GM12878 (cell line): ENCODE results near the gene EGF.

Experiments
- BRCA1 ChIP-seq: IDR thresholded peaks from 2 replicates; pipeline ENCODE4 v1.6.1; 2011; ENCODE audit warnings: low read depth, low read length, improper control_type of control experiment
- CTCF ChIP-seq, 3 experiments: IDR thresholded peaks in 2 of 3; conservative IDR thresholded peaks in 1 of 3; 2 replicates each; pipeline ENCODE4 v1.5.1; 2011; ENCODE audit warnings: low read depth in 3 of 3, low read length in 3 of 3, mild to moderate bottlenecking in 3 of 3, control low read depth in 2 of 3, moderate library complexity in 2 of 3, inconsistent platforms in 1 of 3, mixed read lengths in 1 of 3; ENCODE audit not compliant: control insufficient read depth in 2 of 3, insufficient read depth in 1 of 3; ENCODE audit errors: extremely low read depth in 1 of 3
- E2F4 ChIP-seq: IDR thresholded peaks from 2 replicates; pipeline ENCODE4 v1.6.1; 2012; ENCODE audit warnings: low read depth, low read length, improper control_type of control experiment
- EP300 ChIP-seq, 2 experiments: fragments of 150-350 bp in 1 of 2; IDR thresholded peaks; 2 replicates each; pipeline ENCODE4 v1.6.1; 2011 to 2012; ENCODE audit warnings: low read depth in 2 of 2, low read length in 2 of 2, borderline replicate concordance in 1 of 2, improper control_type of control experiment in 1 of 2, inconsistent platforms in 1 of 2; ENCODE audit not compliant: control insufficient read depth in 1 of 2
- ESRRA ChIP-seq: IDR thresholded peaks from 2 replicates; pipeline ENCODE4 v1.6.1; 2012; ENCODE audit warnings: mild to moderate bottlenecking, low read length, improper control_type of control experiment
- HCFC1 ChIP-seq: fragments of 150-350 bp; IDR thresholded peaks from 2 replicates; pipeline ENCODE4 v1.6.1; 2014; ENCODE audit warnings: low read length
- NFIC ChIP-seq: IDR thresholded peaks from 2 replicates; pipeline ENCODE4 v1.6.1; 2012; ENCODE audit warnings: low read depth, mild to moderate bottlenecking, inconsistent platforms, low read length, moderate library complexity
- NR2C1 ChIP-seq: fragments of 450-650 bp; IDR thresholded peaks from 2 replicates; pipeline ENCODE4 v1.6.1; 2017; ENCODE audit warnings: antibody characterized with exemption, mild to moderate bottlenecking, moderate library complexity
- PAX8 ChIP-seq: fragments of 450-650 bp; IDR thresholded peaks from 2 replicates; pipeline ENCODE4 v1.6.1; 2017; ENCODE audit warnings: mild to moderate bottlenecking, moderate library complexity
- PKNOX1 ChIP-seq: fragments of 450-650 bp; IDR thresholded peaks from 2 replicates; pipeline ENCODE4 v1.6.1; 2016; ENCODE audit warnings: mild to moderate bottlenecking
- POLR2A ChIP-seq: IDR thresholded peaks from 2 replicates; pipeline ENCODE4 v1.6.1; 2011; ENCODE audit warnings: low read depth, mild to moderate bottlenecking, low read length
- TCF12 ChIP-seq: IDR thresholded peaks from 2 replicates; pipeline ENCODE4 v1.6.1; 2011; ENCODE audit warnings: low read depth, mild to moderate bottlenecking, low read length
- USF2 ChIP-seq: IDR thresholded peaks from 2 replicates; pipeline ENCODE4 v1.6.1; 2011; ENCODE audit warnings: low read depth, low read length, improper control_type of control experiment, borderline replicate concordance

GRCh38 chr4:109943745-109944144, 31.1 kb downstream of the EGF start:
- TF ChIP-seq CTCF (IDR thresholded peaks at IDR 0.05 in 2 of 3, conservative IDR thresholded peaks at IDR 0.05 in 1 of 3; ENCODE audit: control insufficient read depth in 2 of 3, extremely low read depth in 1 of 3, insufficient read depth in 1 of 3, low read depth in 3 of 3, low read length in 3 of 3), result no peak
- no peak for TF ChIP-seq BRCA1
- TF ChIP-seq NR2C1, result no peak
- TF ChIP-seq ESRRA, result no peak
- TF ChIP-seq NFIC, result no peak
- no peak for TF ChIP-seq POLR2A
- TF ChIP-seq EP300 (IDR thresholded peaks at IDR 0.05; ENCODE audit: borderline replicate concordance in 1 of 2, control insufficient read depth in 1 of 2, low read depth in 2 of 2, low read length in 2 of 2), result no peak
- TF ChIP-seq TCF12, result no peak
- no peak for TF ChIP-seq PKNOX1
- TF ChIP-seq USF2, result no peak
- no peak for TF ChIP-seq PAX8
- TF ChIP-seq E2F4, result no peak
- TF ChIP-seq HCFC1, result no peak
